Putamen (tissue), 1 donor: ENCODE results near the gene APIP.

Experiments used
- DNase-seq: peaks from one replicate; pipeline ENCODE4 v3.0.0-alpha.2; 2016; ENCODE audit warnings: low spot score

The APIP gene, protein sequence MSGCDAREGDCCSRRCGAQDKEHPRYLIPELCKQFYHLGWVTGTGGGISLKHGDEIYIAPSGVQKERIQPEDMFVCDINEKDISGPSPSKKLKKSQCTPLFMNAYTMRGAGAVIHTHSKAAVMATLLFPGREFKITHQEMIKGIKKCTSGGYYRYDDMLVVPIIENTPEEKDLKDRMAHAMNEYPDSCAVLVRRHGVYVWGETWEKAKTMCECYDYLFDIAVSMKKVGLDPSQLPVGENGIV

DNA sequence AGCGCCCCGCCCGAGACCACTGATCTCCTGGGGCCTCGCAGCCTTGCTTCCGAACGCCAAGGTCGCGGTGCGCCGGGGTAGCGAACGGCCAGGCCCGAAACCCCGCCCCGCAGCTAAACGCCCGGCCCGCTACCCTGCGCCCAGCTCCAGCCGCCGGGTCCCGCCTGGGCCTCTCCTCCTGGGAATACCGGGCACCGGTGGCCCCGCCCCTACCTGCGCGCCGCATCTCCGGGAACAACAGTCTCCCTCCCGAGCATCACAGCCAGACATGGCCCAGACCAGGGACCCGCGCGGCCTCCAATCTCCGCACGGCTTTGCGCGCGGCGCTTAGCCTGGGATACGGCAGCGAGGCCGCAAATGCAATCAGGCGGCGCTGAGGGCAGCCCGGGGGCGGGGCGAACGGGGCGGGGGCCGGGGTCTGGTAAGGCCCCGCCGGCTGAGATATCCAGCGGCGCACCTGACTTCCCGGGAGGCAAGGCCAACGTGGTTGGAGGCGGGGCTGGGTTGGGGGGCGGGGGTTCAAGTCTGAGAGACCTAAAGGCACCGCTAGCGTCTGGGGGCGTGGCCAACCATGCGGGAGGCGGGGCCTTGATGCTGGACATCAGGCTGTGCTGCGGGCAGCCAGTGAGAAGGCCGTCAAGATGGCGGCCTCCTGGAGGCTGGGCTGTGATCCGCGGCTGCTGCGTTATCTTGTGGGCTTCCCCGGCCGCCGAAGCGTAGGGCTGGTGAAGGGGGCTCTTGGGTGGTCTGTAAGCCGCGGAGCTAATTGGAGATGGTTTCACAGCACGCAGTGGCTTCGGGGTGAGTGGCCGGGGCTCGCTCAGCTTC is at the start of gene APIP, which contains the start of gene PDHX:
APIP (minus strand) TSS at position 365 of the 828 bp plus-strand sequence; CDS start at position 270, 95 bp downstream.
PDHX (plus strand) TSS at position 604 of the 828 bp plus-strand sequence; CDS start at position 642, 38 bp downstream.
- DNase-seq = peak; percentile 96

DNA sequence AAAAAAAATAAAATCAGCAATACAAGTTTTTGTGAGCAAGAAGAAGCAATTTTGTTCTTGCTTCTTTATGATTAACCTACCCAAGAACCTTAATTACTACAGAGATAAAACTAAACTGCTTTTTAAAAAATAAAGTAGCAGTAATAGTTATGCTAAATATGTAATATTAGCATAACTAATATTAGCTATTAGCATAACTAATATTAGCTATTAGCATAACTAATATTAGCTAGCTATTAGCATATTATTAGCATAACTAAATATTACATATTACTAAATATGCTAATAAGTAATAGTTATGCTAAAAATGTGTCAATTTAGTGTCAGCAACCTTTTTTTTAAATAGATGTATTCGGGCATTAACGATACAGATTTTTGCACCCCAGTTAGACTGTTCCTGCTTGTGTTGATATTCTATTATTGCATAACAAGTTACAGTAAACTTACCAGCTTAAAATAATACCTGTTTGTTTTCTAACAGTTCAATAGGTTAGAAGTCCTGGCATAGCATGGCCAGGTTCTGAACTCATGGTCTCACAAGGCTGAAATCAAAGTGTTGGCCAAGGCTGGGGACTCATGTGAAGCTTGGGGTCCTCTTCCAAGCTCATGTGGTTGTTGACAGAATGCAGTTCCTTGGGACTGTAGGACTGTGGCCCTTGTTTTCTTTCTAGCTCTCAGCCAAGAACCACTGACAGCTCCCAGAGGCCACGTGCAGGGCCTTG is 48.6 kb upstream of the APIP start:
- no peak for DNase-seq

DNA sequence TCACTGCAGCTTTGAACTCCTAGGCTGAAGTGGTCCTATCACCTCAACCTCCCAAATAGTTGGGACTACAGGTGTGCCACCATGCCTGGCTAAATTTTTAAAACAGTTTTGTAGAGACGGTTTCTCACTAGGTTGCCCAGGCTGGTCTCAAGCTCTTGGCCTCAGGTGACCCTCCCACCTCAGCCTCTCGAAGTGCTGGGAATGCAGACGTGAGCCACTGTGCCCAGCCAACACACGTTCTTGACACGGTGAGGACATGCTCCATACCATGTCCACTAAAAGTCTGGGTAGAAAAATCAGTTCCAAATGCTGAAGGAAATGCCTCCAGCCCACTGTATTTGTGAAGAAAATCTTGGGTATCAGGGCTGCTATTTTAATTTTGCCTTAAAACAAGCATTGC is 47.2 kb upstream of the APIP start:
- DNase-seq = no peak

DNA sequence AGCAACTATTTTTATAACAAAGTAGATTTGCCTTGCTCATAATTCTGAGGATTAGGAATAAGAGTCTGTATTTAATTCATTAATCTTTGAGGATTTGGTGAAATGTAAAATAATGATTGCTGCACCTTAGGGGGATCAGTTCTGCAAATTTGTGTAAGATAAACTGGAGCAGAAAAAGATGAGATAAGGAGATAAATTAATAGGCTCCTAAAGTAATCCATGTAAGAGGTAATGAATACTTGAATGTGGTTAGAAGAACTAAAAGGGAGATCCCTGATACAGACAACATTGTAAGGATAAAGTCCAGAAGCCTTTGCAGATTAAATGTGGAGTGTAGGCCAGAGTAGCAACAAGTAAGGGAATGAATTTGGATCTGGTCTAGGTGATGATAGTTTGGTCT is 45.9 kb upstream of the APIP start:
- DNase-seq = no peak

DNA sequence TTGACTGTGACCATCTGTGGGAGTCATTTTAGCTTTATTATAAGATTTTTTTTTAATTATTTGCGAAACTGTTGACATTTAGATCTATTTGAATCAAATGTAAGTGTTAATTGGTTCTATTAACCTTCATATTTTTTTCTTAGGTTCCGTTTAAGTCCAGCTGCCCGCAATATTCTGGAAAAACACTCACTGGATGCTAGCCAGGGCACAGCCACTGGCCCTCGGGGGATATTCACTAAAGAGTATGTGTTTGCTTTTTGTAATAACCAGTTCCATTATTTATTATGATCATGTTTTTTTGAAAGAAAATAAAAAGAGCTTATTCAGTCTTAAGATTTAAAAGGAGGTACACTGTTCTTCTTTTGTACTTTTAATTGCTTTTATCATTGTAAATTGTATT is 44.1 kb upstream of the APIP start:
- DNase-seq = peak; percentile 23

DNA sequence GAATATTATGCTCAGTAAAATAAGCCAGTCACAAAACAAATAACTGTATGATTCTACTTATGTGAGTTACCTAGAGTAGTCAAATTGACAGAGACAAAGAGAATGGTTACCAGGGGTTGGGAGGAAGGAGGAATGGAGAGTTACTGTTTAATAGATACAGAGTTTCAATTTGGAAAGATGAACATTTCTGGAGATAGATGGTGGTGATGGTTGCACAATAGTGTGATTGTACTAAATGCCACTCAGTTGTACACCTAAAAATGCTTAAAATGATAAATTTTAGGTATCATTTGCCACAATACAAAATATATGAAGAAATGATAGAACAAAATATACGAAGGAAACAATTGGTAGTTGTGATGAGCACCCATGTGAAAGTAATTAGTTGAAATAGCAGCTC is 43.6 kb upstream of the APIP start:
- DNase-seq = no peak

DNA sequence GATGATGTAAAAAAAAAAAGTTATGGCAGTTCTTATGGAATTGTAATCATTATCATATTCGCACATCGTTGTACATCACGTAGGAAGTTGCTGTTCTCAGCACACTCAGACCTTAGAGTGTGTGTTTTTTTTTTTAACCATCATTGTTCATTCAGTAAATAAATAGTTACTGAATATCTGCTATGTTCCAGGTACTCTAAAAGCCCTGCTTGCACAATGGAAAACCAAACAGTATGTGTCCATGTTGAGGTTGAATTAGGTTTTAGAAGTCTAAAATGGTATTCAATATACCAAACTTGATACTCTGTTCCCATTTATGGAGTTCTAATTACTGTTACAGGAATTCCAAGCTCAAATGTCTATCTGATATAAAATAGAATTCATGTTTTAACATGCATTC is 41.4 kb upstream of the APIP start:
- no peak for DNase-seq

DNA sequence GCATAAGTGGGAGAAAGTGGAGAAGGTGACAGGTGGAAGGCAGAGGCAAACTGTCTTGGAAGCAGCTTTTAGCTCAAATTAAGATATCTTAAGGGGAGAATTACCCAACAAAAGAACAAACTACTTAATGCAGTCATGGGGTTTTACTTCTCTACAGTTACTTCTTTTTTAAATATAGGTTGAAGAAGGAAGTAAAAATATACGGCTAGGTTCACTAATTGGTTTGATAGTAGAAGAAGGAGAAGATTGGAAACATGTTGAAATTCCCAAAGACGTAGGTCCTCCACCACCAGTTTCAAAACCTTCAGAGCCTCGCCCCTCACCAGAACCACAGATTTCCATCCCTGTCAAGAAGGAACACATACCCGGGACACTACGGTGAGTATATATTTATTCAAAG is 41.0 kb upstream of the APIP start:
- DNase-seq = no peak

DNA sequence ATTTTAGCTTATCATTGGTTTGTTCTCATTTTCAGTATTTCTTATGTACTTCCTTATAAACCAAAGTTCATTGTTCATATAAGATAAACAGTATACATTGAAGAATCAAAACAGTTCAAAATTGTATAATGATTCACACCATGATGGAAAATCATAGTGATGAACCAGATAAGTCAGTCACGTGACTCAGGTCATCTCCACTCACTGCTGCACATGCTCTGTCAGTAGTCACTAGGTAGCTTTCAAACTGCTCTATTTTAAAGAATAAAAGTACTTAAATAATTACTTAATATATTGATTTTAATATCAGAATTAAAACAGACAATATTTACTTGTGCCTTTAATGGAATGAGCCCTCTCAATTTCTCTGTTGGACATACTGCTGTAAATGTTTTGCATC is 37.8 kb upstream of the APIP start:
- DNase-seq = no peak

DNA sequence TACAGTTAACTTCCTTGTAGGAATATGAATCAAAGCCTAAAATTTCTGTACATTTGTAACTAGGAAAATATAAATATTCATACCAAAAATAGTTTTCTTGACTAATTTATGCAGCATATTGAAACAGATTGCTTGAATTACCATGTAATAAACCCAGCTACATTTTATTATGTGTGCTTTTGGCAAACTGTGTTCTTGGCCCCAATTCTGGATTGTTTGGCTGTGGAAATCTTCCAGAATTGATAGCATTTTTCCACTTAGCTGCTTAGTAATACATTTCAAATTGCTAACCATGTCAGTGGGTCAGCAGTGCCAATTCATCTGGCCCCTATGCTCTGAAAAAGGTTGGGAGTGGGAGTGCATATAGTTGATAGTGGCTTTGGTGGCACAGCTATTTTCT is 32.5 kb upstream of the APIP start:
- DNase-seq = no peak

DNA sequence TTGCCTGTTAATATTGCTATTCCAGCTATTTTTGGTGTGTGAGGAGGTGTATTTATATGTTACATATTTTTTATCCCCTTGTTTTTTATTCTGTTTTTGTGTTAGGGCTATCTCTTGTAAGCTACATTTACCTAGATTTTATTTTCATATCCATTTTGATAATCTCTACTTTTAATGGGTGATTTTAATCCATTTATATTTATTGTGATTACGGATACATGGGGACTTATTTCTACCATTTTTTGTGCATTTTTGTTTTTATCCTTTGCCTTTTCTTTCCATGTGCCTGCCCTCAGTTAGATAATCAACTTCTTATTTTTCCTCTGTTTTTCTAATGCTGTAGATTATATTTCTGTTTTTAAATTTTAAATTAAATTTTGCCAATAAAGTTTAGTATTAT is 28.5 kb upstream of the APIP start:
- DNase-seq = no peak

DNA sequence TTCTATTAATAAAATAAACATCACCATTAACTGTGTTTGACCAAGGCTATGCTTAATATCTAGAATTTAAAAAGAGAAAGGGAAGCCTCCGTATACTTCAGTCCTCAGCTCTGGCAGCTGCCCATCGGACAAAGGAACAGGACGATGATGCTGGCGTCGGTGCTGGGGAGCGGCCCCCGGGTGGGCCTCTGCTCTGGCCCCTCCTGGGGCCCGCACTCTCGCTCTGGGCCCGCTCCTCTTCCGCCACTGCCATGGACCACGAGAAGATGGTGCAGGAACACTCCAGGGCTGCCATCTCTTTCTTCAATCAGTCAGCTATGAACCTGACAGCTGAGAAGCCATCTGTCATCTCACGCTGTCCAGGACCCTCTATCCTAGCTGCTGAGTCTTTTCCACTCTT is 25.5 kb upstream of the APIP start:
- DNase-seq = no peak

DNA sequence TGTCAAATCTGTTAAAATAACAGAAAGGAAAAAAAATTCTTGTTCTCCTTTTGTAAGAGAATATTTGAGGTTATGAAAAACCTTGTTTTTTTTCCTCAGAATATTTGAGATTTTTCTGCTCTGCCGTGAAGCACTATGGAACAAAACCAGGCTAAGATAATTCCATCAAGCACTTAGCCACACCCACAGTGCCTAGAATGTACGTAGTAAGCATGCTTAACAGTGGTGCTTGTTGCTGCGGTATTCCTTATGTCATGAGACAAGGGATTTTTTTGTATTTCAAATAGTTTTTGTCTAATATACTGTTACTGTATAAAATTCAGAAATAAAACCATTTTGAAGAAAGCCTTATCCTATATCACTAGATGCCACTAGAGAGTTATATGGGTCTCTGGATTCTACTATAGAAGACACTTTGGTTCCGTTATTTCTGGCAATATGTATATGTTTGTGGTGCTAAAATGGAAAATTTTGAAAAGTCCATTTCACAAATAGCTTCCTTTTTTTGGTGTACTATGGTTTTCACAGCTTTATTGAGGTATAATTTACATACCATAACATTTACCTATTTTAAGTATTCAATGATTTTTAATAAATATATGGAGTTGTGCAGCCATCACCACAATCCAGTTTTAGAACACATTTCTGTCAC is 24.0 kb upstream of the APIP start:
- no peak for DNase-seq

DNA sequence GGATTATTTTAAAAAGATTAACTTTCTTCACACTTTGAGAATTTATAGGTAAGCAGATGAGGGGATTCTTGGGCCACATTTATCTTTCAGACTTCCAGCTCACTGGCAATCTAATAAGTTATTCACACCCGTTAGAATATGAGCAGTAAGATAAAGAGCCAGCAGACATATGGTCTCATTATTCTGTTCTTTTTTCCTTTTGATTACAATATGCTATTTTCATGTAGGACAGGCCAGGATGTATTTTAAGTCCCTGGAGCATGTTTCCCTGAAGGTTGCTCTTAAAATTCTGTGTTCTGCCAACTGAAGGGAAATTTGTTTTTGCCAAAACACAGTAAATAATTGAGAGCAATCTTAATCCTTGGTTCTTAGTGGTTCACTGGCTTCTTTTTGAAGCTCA is 22.4 kb upstream of the APIP start:
- DNase-seq = no peak

DNA sequence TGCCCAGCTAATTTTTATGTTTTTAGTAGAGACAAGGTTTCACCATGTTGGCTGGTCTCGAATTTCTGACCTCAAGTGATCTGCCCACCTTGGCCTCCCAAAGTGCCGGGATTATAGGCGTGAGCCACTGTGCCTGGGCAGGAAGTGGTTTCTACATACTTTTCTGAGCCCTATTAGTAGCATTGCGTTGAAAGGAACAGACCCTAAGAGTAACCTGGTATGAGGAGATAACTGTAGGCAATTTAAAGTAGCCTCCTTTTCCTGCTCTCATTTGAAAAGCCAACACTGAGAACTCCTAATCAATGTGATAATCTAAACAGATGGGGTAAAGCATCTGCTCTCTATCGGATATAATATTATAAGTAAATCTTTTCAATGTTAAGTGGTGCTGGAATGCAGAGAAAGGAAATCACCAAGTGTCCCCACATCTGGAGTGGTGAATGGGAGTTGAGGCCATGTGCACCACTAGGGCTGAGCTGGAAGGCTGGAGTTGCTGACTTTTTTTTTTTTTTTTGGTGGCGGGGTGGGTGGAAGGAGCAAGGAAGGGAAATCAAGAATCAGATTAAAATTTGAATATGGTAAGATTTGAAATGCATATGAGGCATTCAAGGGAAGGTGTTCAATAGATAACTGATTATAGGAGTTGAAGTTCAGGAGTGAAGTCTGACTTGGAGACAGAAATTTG is 20.9 kb upstream of the APIP start:
- DNase-seq = no peak

DNA sequence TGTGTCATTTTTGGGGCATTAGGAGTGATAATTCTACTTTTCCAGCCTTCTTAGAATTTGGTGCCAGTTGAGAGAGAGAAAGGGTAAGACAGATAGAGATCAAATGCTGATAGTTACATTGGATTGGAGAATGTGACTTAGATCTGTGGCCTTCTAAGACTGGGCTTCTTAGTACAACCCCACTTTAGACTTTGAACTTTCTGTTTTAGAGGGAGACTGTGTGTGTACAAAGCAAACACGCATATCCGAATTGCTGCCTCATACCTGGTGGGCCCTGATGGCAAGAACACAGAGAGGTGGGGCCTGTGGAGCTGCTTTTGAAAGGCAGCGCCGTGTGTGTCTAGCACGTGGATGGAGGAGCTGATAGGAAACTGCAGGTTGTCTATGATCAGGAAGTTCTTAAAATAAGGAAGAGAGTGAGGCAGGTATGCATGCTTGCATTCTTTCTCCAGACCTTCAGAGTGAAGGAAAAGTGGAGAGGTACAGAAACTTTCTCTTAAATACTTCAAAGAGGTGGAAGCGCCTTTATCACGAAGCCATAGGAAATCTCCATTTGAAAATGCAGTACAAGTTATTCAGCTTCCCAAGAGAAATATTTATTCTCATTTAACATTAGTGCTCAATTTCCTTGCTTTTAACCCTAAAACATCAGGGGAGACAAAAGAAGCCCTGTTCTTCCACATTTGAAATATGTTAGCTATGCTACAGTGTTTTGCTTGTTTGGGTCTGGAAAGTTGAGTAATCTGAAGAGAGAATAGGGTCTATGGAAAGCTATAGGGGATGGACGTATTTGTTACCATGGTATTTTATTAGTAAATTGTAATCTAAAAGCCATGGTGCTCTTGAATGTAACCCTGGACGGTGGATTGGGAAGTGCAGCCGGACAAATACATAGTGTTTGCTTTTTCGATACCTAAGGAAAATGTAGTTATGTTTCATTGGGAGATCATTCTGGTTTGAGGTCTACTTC is 13.9 kb upstream of the APIP start:
- DNase-seq = no peak

DNA sequence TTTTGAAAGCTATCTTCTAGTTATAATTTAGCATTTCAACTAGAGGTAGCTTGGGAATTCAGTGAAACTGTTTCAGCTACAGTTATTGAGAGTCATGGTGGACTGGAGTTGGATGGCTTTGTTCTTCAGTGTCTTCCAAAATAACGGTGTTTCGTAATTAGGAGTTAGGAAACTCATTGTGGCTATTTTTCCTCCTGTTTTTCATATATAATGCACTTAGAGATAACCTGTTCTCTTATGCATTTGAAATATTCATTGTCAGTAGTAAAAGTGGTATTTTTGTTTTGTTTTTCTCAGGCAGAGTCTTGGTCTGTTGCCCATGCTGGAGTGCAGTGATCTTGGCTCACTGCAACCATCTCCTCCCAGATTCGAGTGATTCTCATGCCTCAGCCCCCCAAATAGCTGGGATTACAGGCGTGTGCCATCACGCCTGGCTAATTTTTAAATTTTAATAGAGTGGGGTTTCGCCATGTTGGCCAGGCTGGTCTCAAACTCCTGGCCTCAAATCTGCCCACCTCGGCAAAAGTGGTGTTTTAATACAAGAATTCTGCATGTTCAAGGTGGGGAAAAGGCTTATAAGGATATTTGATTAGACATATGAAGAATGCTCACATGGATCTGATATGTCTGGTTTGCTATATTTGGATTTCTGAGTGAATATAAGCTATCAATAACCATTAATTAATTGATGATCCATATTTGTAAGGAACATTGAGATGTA is 12.9 kb upstream of the APIP start:
- no peak for DNase-seq

DNA sequence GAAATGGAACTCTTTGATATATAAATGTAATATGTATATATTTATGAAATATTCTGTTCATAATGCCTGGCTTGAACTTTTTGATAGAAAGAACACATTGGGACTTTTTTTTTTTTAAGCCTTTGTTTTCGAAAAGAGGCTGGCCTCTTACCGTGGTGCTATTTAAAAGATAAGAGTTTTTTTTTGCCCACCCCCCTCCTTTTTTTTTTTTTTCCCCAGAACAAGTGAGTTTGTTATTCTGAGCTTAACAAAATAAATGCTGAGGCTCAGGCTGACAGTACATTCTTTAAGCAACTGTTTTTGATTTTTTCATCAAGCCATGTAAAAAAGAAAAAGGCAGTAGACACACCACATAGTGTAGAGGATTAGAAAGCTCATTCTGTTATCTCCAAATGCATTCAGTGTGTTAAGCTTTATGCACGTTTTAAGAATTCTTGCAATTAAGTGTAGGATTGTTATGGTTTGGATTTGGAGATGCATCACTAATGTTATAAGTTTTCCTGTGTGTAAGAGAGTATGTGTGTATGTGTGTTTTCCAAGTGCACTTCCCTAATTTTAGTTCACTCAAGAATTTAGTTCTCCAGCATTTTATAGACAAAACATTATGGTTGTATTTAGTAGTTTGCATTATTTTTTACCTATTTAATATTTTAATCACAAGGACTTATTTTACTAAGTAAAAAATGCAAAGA is 12.2 kb upstream of the APIP start:
- no peak for DNase-seq

DNA sequence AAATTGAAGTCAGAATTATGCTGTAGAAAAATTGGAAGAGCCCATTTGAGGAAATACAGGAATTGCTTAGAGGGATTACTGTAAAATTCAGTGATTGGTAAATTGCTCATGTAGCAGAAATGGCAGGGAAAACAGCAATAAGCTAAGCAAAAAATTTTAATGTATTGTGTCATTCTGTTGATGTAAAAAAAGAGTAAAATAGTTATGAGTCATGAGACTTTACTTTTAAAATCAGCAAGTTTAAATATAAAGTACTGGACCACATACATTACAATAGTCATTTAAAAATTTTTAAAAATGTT is 10.6 kb upstream of the APIP start:
- DNase-seq = no peak
